ENCODE data around the gene SYNDIG1L. TPM values are rescaled to one million over a fixed set of nuclear protein-coding genes. Genes with fewer than 3 reads are reported as not detected.

SYNDIG1L gene
- total and polyA plus RNA-seq, 9 of the 15 experiments (the other 6 are each of a cell fraction or from before 2014, with no cell fraction given) = not detected

GRCh38 chr14:74394549-74394948 lies 31.5 kb downstream of the SYNDIG1L start:
- peaks cover 0 to 35% of the 10 kb centered on the region in 2 experiments for H3K27me3 ChIP-seq (ENCODE audit: control insufficient read depth in 2 of 2, insufficient read depth in 2 of 2, low read length in 2 of 2)
- no peak overlapping the region for H3K9ac ChIP-seq (ENCODE audit: insufficient read depth in 1 of 2, low read depth in 2 of 2, low read length in 2 of 2)
- H3K9me3 ChIP-seq (replicated peaks; ENCODE audit: control insufficient read depth, insufficient read depth, low read depth, low read length) = no peaks in the 10 kb centered on the region
- no peak overlapping the region for H3K4me2 ChIP-seq (ENCODE audit: insufficient read depth, low read length)
- 0% methylated on average over 2 of the region's 2 CpGs for WGBS (ENCODE audit: insufficient coverage, low coverage, missing lambda C conversion rate)
- no peaks in the 10 kb centered on the region for H3K79me2 ChIP-seq (ENCODE audit: control insufficient read depth, insufficient read depth, low read length)
- in situ Hi-C loops (cut with MboI) (no loop called here), intact Hi-C loops (cut with micrococcal nuclease) (no loop called here)
- H3K4me1 ChIP-seq (replicated peaks in 1 of 2; ENCODE audit: control insufficient read depth in 2 of 2, insufficient read depth in 2 of 2, low read length in 2 of 2) = no peaks in the 10 kb centered on the region; a peak in 1 of 5 replicates
- no peaks in the 10 kb centered on the region for H4K20me1 ChIP-seq (replicated peaks; ENCODE audit: control insufficient read depth, insufficient read depth, low read length)
- no peaks in the 10 kb centered on the region for H3K36me3 ChIP-seq (ENCODE audit: control insufficient read depth, insufficient read depth, low read length)
- DNase-seq (ENCODE audit: extremely low read depth in 1 of 4, low spot score in 3 of 4) = no peak
- no peak for FAIRE-seq
- H3K9me1 ChIP-seq (ENCODE audit: control insufficient read depth, insufficient read depth, low read length) = no peaks in the 10 kb centered on the region
- no peak overlapping the region for H3K4me3 ChIP-seq
- POLR2A ChIA-PET = interaction anchor here (0.6 kb wide), 2 partner anchors 12 to 1512 kb away, joined by 3 to 4 read pairs; no protein-coding TSS in a partner anchor
- CTCF ChIA-PET (ENCODE audit: low intra/inter-chr PET ratio) = no interaction called here
- no TSS peak for BruUV-seq (replicated peaks)
- no peak overlapping the region for H3K27ac ChIP-seq (ENCODE audit: extremely low read depth, low read depth, low read length)
- no peak for ATAC-seq
- TF ChIP-seq TAF15 (IDR thresholded peaks at IDR 0.05; ENCODE audit: low read depth, low read length) (no peak), SETDB1 (IDR thresholded peaks at IDR 0.05; ENCODE audit: low read length) (no peak), TFAM (CRISPR knock-in tag; conservative IDR thresholded peaks at IDR 0.05) (no peak), SAP30 (IDR thresholded peaks at IDR 0.05; ENCODE audit: borderline replicate concordance, insufficient read depth, low read depth, low read length, poor library complexity, severe bottlenecking) (no peak), NR4A1 (CRISPR knock-in tag; IDR thresholded peaks at IDR 0.05) (no peak), NR4A1 (tag; IDR thresholded peaks at IDR 0.05) (no peak), ZNF134 (CRISPR knock-in tag; conservative IDR thresholded peaks at IDR 0.05) (no peak), PURB (CRISPR knock-in tag; IDR thresholded peaks at IDR 0.05; ENCODE audit: low read depth) (no peak), FUS (optimal IDR thresholded peaks at IDR 0.05; ENCODE audit: low read depth, low read length) (no peak)
- TF ChIP-seq, protein P1, sequence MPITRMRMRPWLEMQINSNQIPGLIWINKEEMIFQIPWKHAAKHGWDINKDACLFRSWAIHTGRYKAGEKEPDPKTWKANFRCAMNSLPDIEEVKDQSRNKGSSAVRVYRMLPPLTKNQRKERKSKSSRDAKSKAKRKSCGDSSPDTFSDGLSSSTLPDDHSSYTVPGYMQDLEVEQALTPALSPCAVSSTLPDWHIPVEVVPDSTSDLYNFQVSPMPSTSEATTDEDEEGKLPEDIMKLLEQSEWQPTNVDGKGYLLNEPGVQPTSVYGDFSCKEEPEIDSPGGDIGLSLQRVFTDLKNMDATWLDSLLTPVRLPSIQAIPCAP (CRISPR knock-in tag; IDR thresholded peaks at IDR 0.05; ENCODE audit: borderline replicate concordance) = no peak
- TF ChIP-seq, protein P2, sequence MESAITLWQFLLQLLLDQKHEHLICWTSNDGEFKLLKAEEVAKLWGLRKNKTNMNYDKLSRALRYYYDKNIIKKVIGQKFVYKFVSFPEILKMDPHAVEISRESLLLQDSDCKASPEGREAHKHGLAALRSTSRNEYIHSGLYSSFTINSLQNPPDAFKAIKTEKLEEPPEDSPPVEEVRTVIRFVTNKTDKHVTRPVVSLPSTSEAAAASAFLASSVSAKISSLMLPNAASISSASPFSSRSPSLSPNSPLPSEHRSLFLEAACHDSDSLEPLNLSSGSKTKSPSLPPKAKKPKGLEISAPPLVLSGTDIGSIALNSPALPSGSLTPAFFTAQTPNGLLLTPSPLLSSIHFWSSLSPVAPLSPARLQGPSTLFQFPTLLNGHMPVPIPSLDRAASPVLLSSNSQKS (CRISPR knock-in tag; IDR thresholded peaks at IDR 0.05) = no peak
- H2AFZ ChIP-seq (ENCODE audit: low read depth, low read length) = no peak overlapping the region

Measured in K562 (cell line).